HUES64 (cell line): ENCODE results near the gene ABCB6.

Experiments
- H3K27ac ChIP-seq: 2 replicates; pipeline ENCODE4 v1.7.0; 2013; ENCODE audit warnings: low read depth, low read length, inconsistent platforms
- H3K27me3 ChIP-seq: 2 replicates; pipeline ENCODE4 v1.6.1; 2013; ENCODE audit warnings: mild to moderate bottlenecking, low read length; ENCODE audit not compliant: insufficient read depth
- H3K36me3 ChIP-seq: 2 replicates; pipeline ENCODE4 v1.6.1; 2013; ENCODE audit warnings: mild to moderate bottlenecking, low read length; ENCODE audit not compliant: insufficient read depth
- H3K4me1 ChIP-seq: 2 replicates; pipeline ENCODE4 v1.6.1; 2013; ENCODE audit warnings: mild to moderate bottlenecking, low read length, moderate library complexity; ENCODE audit not compliant: insufficient read depth
- H3K4me3 ChIP-seq: 2 replicates; pipeline ENCODE4 v1.5.1; 2013; ENCODE audit warnings: mild to moderate bottlenecking, low read length, moderate library complexity
- H3K9ac ChIP-seq: 2 replicates; pipeline ENCODE4 v1.6.1; 2013; ENCODE audit warnings: mild to moderate bottlenecking, low read depth, low read length
- H3K9me3 ChIP-seq: 2 replicates; pipeline ENCODE4 v1.6.1; 2013; ENCODE audit warnings: low read depth, low read length; ENCODE audit not compliant: insufficient read depth
- WGBS: fragments of 150-250, 120-280 bp; methylation state at CpG from one replicate; pipeline ENCODE4 v1.1.7; 2013; ENCODE audit warnings: missing lambda C conversion rate; 5-methylcytosine and 5-hydroxymethylcytosine counted together

The ABCB6 gene

GRCh38 chr2:219244789-219245147, 26.0 kb upstream of the ABCB6 start:
- peak overlapping the region; percentile 81 for H3K9ac ChIP-seq
- H3K36me3 ChIP-seq, result peaks cover 12% of the 10 kb centered on the region; the same call in 1 of the 2 replicates
- peak overlapping the region; percentile 73; the same call in 1 of the 2 replicates for H3K27ac ChIP-seq
- H3K27me3 ChIP-seq, result no peaks in the 10 kb centered on the region
- WGBS, result 46% methylated on average over 6 of the region's 6 CpGs
- H3K4me3 ChIP-seq, result peak overlapping the region; percentile 74
- H3K9me3 ChIP-seq, result no peaks in the 10 kb centered on the region
- H3K4me1 ChIP-seq, result peaks cover 5% of the 10 kb centered on the region; the same call in 1 of the 2 replicates

- H3K9ac ChIP-seq, result no peak overlapping the region
- H3K27me3 ChIP-seq, result no peaks in the 10 kb centered on the region
- H3K36me3 ChIP-seq, result peaks cover 14% of the 10 kb centered on the region
- WGBS, result 91% methylated on average over 28 of the region's 28 CpGs
- no peak overlapping the region for H3K27ac ChIP-seq
- peaks cover 5% of the 10 kb centered on the region; the same call in 1 of the 2 replicates for H3K4me1 ChIP-seq
- no peaks in the 10 kb centered on the region for H3K9me3 ChIP-seq
- no peak overlapping the region for H3K4me3 ChIP-seq
These were observed 24.6 kb upstream of the ABCB6 start for GRCh38 chr2:219243291-219243761.

- no peak overlapping the region for H3K4me3 ChIP-seq
- no peaks in the 10 kb centered on the region for H3K9me3 ChIP-seq
- no peak overlapping the region for H3K9ac ChIP-seq
- 95% methylated on average over 3 of the region's 3 CpGs for WGBS
- no peaks in the 10 kb centered on the region for H3K27me3 ChIP-seq
- peaks cover 73% of the 10 kb centered on the region for H3K36me3 ChIP-seq
- H3K4me1 ChIP-seq, result no peaks in the 10 kb centered on the region
- H3K27ac ChIP-seq, result no peak overlapping the region
These were observed 15.6 kb upstream of the ABCB6 start for GRCh38 chr2:219234331-219234730.

- peak overlapping the region; percentile 82 for H3K9ac ChIP-seq
- peak overlapping the region; percentile 85; the same call in 1 of the 2 replicates for H3K27ac ChIP-seq
- H3K27me3 ChIP-seq, result no peaks in the 10 kb centered on the region
- peak overlapping the region; percentile 84 for H3K4me3 ChIP-seq
- H3K36me3 ChIP-seq, result peaks cover 51% of the 10 kb centered on the region
- WGBS, result 2% methylated on average over 24 of the region's 24 CpGs
- no peaks in the 10 kb centered on the region for H3K9me3 ChIP-seq
- H3K4me1 ChIP-seq, result 0 out of 2 replicates have a peak, but pooled peaks cover 5% of the 10 kb centered on the region
These were observed 11.3 kb upstream of the ABCB6 start for GRCh38 chr2:219230059-219230540.

GRCh38 chr2:219229305-219230058, 10.7 kb upstream of the ABCB6 start, which contains the start of the genes ANKZF1 and ATG9A:
Gene ANKZF1, plus strand, starts transcription at chr2:219229806. Its CDS starts 452 bp downstream, at chr2:219230258.
Gene ATG9A, minus strand, starts transcription at chr2:219229636. Its CDS starts 1,612 bp downstream, at chr2:219228024.
- Histone ChIP-seq H3K9ac (peak within 1 kb of the TSS; percentile 82), H3K36me3 (peaks cover 51% of the 10 kb centered on the region), H3K27me3 (no peaks in the 10 kb centered on the region), H3K9me3 (no peaks in the 10 kb centered on the region), H3K4me1 (0 out of 2 replicates have a peak, but pooled peaks cover 5% of the 10 kb centered on the region), H3K4me3 (peak within 1 kb of the TSS; percentile 84), H3K27ac (peak within 1 kb of the TSS; percentile 89)
- under 1% methylated on average over 80 of the region's 80 CpGs for WGBS

GRCh38 chr2:219228911-219229304, 10.2 kb upstream of the ABCB6 start:
- H3K36me3 ChIP-seq, result peaks cover 51% of the 10 kb centered on the region
- H3K9me3 ChIP-seq, result no peaks in the 10 kb centered on the region
- H3K27ac ChIP-seq, result peak overlapping the region; percentile 89
- peak overlapping the region; percentile 69 for H3K9ac ChIP-seq
- no peaks in the 10 kb centered on the region for H3K27me3 ChIP-seq
- H3K4me3 ChIP-seq, result peak overlapping the region; percentile 84
- H3K4me1 ChIP-seq, result 0 out of 2 replicates have a peak, but pooled peaks cover 5% of the 10 kb centered on the region
- 9% methylated on average over 19 of the region's 19 CpGs for whole genome bisulfite sequencing

- Histone ChIP-seq H3K27me3 (no peaks in the 10 kb centered on the region), H3K9me3 (no peaks in the 10 kb centered on the region), H3K9ac (peak overlapping the region; percentile 69), H3K4me1 (0 out of 2 replicates have a peak, but pooled peaks cover 5% of the 10 kb centered on the region), H3K36me3 (peaks cover 51% of the 10 kb centered on the region), H3K27ac (no peak overlapping the region), H3K4me3 (peak overlapping the region; percentile 84)
- 78% methylated on average over 6 of the region's 7 CpGs for WGBS
These were observed 9.5 kb upstream of the ABCB6 start for GRCh38 chr2:219228041-219228910.

GRCh38 chr2:219225350-219225749, 6.6 kb upstream of the ABCB6 start:
- Histone ChIP-seq H3K27me3 (no peaks in the 10 kb centered on the region), H3K4me1 (0 out of 2 replicates have a peak, but pooled peaks cover 5% of the 10 kb centered on the region), H3K9me3 (no peaks in the 10 kb centered on the region), H3K27ac (no peak overlapping the region), H3K9ac (no peak overlapping the region), H3K4me3 (no peak overlapping the region), H3K36me3 (peaks cover 58% of the 10 kb centered on the region)
- WGBS, result 96% methylated on average over 3 of the region's 3 CpGs

GRCh38 chr2:219223831-219224610, 5.3 kb upstream of the ABCB6 start:
- H3K4me1 ChIP-seq, result 0 out of 2 replicates have a peak, but pooled peaks cover 5% of the 10 kb centered on the region
- WGBS, result 97% methylated on average over 31 of the region's 31 CpGs
- H3K4me3 ChIP-seq, result no peak overlapping the region
- H3K9me3 ChIP-seq, result no peaks in the 10 kb centered on the region
- H3K9ac ChIP-seq, result no peak overlapping the region
- no peak overlapping the region for H3K27ac ChIP-seq
- no peaks in the 10 kb centered on the region for H3K27me3 ChIP-seq
- H3K36me3 ChIP-seq, result peaks cover 63% of the 10 kb centered on the region

GRCh38 chr2:219221957-219222518, 3.3 kb upstream of the ABCB6 start:
- H3K27ac ChIP-seq, result no peak overlapping the region
- peaks cover 7% of the 10 kb centered on the region for H3K4me1 ChIP-seq

More at GRCh38 chr2:219221957-219222518, 3.3 kb upstream of the ABCB6 start:
- no peaks in the 10 kb centered on the region for H3K27me3 ChIP-seq
- 93% methylated on average over 16 of the region's 16 CpGs for WGBS
- peaks cover 63% of the 10 kb centered on the region for H3K36me3 ChIP-seq
- H3K9ac ChIP-seq, result no peak overlapping the region
- no peak overlapping the region for H3K4me3 ChIP-seq
- no peaks in the 10 kb centered on the region for H3K9me3 ChIP-seq
